HG02763 (cell line): Measurements from ENCODE around the gene BAIAP2L2.
"Not testable (repeated sequence)": the region's sequence is repeated elsewhere in the genome, so short reads cannot be mapped to it uniquely, and the experiment has no call there.

ENCODE experiments used
- ATAC-seq: cut with Tn5 transposase; IDR thresholded peaks from one replicate; pipeline ENCODE4 v1.9.1; 2021; ENCODE audit warnings: mild to moderate bottlenecking, moderate library complexity; ENCODE audit not compliant: unreplicated experiment

The BAIAP2L2 gene

GRCh38 chr22:38041760-38042487 lies 68.6 kb downstream of the BAIAP2L2 start:
- ATAC-seq: no peak

- no peak for ATAC-seq
These were observed 69.3 kb downstream of the BAIAP2L2 start for GRCh38 chr22:38040953-38041759.

- ATAC-seq: no peak
These were observed 71.3 kb downstream of the BAIAP2L2 start for GRCh38 chr22:38038890-38039812.

GRCh38 chr22:38038426-38038825 lies 72.1 kb downstream of the BAIAP2L2 start:
- ATAC-seq: no peak

- not testable (repeated sequence) for ATAC-seq
These were observed 72.9 kb downstream of the BAIAP2L2 start for GRCh38 chr22:38037367-38038150.

GRCh38 chr22:38036392-38037062 lies 74.0 kb downstream of the BAIAP2L2 start:
- ATAC-seq: no peak

- ATAC-seq: no peak
These were observed 75.0 kb downstream of the BAIAP2L2 start for GRCh38 chr22:38035530-38035885.
